Measurements from ENCODE around the gene PTPRU.

- TF ChIP-seq ZNF274 (IDR thresholded peaks at IDR 0.05; ENCODE audit: low read depth, low read length) (no peak), YY1 (IDR thresholded peaks at IDR 0.05; ENCODE audit: insufficient read depth, insufficient read length) (no peak)
These were observed 93.8 kb downstream of the PTPRU start for GRCh38 chr1:29330089-29330488.
